HG03378 (cell line): Measurements from ENCODE around the gene PALD1.

ENCODE experiments used
- ATAC-seq: cut with Tn5 transposase; IDR thresholded peaks from one replicate; pipeline ENCODE4 v1.9.1; 2021; ENCODE audit warnings: mild to moderate bottlenecking, moderate library complexity; ENCODE audit not compliant: unreplicated experiment

Gene PALD1

DNA sequence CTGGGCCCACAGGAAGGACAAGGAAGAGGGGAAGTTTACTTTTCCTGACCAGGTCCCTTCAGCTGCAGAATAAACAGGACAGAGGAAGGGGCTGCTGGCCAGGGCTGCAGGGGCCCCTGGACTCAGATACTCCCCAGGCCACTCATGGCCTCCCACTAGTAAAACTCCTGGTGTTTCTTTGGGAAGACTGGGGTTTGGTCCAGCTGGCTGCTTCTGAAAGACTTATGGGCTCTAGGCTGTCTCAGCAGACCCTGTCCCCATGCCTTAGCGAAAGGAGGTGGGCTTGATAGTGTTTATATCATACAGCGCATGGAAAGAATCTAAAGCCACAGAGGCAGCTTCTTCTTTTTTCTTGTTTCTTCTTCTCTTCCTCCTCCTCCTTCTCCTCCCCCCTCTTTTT is 56.4 kb downstream of the PALD1 start:
- no peak for ATAC-seq

DNA sequence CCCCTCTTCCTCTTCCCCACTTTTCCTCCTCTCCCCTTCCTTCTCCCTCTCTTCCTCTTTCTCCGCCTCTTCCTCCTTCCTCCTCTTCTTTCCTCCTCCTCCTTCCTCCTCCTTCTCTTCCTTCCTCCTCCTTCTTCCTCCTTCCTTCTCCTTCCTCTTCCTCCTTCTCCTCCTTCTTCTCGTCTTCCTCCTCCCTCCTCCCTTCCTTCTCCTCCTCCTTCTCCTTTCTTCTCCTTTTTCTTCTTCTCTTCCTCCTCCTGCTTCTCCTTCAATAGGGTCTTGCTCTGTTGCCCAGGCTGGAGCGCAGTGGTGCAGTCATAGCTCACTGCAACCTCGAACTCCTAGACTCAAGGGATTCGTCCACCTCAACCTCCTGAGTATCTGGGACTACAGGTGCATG is 56.9 kb downstream of the PALD1 start:
- ATAC-seq = no peak

DNA sequence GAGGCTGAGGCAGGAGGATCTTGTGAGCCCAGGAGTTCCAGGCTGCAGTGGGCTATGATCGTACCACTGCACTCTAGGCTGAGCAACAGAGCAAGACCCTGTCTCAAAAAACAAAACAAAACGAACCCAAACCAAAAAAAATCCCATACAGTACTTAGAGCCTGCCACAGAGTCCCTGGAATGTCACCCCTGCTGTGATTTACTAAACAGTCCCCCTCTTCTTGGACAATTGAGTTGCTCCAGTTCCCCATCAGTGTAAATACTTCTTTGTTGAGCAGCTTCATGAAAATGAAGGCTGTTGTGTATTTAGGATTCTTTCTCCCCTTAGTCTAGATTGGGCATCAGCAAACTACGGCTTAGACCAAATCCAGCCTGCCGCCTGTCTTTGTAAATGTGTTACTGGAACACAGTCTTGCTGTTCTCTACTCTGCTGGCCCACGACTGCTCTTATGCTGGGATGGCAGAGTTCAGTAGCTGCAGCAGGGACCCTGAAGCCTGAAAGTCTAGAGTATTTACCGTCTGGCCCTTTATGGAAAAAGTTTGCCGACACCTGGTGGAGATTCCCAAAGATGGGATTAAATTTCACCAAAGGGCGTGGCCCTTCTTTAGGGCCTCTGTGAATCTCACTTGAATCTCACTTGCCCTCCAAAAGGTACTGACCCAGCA is 57.8 kb downstream of the PALD1 start:
- no peak for ATAC-seq

DNA sequence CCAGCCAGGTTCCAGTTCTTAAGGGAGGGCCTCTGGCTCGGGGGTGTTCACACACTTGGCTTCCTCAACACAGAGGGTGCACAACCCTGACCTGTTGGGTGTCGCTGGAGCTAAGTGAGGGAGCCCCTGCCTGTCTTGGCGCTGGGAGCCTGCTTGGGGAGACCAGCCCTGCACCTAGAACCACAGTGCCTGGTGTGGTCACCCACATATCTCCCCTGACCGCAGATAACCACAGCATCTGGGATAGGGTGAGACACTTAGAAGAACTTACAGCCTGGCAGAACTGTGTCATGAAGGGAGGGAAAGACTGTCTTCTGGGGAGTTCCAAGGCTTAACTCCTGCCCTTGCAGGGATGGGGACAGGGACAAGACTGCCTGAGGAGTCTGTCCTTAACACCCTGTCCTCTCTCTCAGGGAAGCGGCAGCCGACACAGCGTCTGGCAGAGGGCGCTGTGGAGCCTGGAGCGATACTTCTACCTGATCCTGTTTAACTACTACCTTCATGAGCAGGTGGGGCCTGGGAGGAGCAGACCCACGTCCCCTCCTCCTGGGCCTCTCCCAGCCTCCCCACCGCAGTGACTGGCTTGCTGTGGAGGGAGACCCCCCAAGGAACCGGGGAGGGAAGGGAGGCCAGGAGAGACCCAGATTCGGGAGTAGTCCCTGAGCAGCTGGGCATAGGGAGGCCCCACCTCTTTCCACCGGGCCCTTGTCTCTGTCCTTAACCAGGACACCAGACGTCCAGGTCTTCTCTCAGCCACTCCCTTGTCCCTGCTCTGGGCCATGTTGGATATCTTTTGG is 59.0 kb downstream of the PALD1 start:
- no peak for ATAC-seq

DNA sequence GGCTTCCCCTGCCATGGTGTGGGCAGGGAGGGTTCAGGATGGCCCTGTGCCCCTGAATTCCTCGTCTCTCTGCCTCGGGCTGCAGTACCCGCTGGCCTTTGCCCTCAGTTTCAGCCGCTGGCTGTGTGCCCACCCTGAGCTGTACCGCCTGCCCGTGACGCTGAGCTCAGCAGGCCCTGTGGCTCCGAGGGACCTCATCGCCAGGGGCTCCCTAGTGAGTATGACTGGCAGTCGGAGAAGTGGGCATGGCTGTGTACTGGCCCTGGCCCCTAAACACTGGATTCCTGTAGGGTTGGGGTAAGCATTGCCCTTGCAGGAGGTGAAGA is 59.6 kb downstream of the PALD1 start:
- ATAC-seq = no peak

DNA sequence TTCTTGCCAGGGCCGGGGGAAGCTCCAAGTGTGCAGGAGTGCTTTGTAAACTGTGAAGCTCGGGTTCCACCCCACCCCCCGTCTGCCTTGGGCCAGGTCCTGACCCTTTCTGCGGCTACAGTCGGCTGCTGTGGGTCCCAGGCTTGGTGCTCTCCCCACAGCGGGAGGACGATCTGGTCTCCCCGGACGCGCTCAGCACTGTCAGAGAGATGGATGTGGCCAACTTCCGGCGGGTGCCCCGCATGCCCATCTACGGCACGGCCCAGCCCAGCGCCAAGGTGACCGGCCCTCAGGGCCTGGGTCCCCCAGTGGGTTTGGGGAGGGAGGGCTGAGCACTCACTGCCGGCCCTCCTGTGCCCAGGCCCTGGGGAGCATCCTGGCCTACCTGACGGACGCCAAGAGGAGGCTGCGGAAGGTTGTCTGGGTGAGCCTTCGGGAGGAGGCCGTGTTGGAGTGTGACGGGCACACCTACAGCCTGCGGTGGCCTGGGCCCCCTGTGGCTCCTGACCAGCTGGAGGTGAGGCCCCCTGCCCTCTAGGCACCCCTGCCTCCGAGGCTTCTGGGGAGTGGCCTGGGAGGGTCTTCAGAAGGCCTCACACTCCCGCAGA is 60.3 kb downstream of the PALD1 start:
- no peak for ATAC-seq

DNA sequence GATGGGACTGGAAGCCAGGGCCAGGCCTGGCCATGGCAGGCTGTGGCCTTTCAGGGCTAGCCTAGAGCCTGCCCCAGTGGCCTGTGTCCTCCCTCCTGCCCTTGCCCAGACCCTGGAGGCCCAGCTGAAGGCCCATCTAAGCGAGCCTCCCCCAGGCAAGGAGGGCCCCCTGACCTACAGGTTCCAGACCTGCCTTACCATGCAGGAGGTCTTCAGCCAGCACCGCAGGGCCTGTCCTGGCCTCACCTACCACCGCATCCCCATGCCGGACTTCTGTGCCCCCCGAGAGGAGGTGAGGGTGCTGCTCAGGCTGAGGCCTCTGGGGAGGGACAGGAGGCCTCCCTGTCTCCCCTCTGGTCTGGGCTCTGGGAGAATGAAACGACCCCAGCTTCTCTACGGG is 60.9 kb downstream of the PALD1 start:
- ATAC-seq = no peak

DNA sequence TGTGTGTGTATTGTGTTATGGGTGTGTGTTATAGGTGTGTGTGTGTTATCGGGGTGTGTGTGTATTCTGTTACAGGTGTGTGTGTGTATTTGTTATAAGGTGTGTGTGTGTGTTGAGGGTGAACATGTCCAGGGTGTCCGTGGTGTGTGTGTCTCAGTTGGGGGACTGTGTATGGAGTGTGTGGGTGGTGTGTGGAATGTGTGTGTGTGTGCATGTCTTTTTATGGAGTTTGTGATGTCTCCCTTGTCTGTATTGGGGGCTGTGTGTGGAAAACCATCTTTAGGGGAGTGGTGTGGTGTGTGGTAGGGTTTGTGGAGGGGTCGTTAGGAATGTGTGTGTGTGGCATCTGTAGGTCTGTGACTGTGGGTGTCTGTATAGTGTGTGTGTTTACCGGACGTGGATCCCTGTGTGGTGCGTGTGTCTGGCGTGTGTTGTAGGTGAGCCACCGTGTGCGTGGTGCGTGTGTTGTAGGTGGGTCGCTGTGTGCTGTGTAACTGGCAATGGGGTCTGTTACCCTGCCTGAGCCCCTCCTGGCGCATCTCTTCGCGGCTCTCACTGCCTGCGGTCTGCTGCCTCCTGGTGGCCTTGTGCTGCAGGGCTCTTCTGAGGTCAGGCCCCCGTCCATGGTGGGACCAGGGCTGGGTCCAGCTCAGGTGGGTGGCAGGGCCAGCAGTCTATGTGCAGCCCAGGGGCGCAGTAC is 61.7 kb downstream of the PALD1 start:
- no peak for ATAC-seq

DNA sequence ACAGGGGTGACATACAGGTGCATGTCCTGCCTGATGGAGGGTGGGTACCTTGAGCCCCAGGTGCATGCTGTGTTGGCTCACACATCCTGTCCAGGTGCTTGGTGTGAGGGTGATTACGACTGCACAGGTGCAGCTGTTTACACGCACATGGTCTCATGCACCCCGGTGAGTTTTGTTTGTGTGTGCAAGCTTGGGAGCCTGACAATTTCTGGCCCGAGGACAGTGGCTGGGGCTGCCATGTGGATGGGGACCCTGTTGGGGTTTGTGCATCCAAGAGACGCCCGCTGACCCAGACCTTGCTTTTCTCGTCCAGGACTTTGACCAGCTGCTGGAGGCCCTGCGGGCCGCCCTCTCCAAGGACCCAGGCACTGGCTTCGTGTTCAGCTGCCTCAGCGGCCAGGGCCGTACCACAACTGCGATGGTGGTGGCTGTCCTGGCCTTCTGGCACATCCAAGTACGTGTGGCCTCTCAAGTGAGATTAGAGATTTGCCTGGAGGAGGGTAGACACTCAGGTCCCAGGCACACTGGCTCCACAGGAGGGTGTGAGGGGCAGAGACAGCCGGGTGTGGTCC is 62.3 kb downstream of the PALD1 start:
- ATAC-seq = no peak

DNA sequence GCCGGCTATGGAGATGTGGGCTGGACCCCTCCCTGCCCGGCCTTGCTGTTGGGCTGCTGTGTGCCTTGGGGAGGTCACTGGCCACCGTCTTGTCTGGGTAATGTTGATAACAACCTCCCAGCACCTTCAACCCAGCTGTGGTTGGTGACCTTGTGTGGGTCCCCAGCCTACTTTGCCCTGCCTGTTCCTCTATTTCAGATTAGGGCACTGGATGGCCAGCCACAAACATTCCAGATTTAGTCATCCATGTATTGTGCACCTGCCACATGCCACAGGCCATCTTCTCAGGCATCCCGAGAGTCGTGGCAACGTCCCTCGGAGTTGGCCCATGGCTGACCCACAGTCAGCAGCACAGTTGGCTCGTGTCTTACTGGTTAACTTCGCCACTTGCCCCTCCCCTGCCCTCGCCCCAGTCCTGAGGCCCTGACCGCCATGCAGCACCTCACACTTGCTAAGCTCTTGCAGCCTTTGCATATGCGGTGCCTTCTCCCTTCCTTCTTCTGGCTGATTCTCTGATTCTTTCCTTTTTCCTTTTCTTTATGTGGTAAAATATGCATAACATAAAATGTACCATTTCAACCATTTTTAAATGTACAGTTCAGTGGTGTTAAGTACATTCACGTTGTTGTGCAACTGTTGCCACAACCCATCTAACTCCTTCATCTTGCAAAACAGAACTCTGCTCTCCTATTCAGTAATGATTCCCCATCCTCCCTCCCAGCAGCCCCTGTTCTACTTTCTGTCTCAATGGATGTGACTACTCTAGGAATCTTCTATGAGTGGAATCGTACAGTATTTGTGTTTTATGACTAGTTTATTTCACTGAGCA is 63.4 kb downstream of the PALD1 start:
- ATAC-seq = no peak

DNA sequence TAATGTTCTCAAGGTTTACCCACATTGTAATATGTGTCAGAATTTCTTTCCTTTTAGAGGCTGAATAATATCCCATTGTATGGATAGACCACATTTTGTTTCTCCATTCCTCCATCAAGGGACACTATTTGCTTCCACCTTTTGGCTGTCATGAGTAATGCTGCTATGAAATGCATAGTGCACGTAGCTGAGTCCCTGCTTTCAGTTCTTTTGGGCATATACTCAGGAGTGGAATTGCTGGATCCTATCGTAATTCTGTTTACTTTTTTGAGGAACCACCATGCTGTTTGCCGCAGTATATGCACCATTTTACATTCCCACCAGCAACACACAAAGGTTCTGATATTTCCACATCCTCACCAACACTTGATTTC is 64.0 kb downstream of the PALD1 start:
- no peak for ATAC-seq

DNA sequence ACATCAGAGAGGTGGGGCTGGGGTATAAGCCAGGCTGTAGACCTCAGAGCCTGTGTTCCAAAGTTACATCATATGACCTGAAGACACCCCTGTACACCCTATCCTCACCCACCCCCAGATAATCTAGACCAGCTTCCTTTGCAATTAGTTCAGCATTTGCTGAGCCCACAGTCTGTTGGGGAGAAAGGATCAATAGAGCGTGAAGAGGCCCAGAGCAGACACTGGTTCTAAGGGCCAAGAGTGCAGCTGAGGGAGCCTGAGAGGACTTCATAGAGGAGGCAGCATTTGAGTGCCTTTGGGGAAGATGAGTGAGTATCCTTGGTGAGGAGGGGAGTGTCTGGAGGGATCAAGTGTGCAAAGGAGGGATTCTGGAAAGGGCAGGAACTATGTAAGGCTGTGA is 65.3 kb downstream of the PALD1 start:
- no peak for ATAC-seq

DNA sequence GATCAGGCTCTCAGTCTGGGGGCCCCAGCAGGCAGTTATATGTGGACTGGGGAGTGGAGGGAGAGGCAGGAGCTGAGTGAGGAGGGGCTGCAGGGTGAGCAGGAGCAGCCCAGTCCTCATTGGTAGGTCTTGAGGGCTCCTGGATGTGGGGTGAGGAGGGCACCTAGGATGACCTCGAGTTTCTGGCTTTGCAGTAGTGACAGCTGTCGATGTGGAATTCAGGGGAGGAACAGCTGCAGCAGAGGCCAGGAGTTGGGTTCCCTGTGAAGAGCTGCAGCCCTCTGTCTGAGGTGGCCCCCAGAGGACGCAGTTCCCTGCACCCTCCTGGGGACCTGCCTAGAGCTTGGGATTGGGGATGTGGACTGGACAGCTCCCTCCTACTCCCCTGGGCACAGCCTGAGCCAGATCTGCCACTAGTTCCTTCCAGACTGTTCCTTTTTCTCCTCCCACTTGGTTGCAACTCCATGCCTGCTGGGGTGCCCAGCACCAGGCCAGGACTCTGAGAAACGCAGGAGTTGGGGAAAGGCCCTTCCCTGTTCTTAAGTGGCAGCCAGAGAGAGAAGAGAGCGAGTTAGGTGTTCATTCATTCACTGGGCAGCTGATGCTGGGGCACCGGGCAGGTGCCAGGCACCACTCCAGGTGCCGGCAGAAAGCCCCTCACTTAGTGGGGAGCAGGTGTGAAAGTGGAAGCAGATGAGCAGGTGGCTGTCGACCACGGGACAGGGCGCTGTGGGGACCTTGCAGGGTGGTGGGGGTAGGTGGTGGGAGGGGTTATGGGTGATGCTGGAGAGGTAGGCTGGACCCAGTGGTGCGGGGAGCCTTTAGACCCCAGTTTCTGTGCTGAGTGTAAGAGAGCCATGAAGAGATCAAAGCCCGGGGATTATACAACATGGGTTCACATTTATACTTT is 66.1 kb downstream of the PALD1 start:
- no peak for ATAC-seq

DNA sequence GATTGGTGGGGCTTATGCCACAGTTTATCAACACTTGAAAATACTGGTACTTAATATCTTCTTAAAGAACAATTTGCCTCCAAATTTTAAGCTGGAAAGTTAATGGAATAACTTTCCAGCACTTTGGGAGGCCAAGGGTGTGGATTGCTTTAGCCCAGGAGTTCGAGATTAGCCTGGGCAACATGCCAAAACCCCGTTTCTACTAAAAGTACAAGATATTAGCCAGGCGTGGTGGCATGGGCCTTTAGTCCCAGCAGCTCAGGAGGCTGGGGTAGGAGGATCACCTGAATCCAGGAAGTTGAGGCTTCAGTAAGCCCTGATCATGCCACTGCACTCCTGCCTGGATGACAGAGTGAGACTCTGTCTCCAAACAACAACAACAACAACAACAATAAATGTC is 68.0 kb downstream of the PALD1 start:
- ATAC-seq = no peak

DNA sequence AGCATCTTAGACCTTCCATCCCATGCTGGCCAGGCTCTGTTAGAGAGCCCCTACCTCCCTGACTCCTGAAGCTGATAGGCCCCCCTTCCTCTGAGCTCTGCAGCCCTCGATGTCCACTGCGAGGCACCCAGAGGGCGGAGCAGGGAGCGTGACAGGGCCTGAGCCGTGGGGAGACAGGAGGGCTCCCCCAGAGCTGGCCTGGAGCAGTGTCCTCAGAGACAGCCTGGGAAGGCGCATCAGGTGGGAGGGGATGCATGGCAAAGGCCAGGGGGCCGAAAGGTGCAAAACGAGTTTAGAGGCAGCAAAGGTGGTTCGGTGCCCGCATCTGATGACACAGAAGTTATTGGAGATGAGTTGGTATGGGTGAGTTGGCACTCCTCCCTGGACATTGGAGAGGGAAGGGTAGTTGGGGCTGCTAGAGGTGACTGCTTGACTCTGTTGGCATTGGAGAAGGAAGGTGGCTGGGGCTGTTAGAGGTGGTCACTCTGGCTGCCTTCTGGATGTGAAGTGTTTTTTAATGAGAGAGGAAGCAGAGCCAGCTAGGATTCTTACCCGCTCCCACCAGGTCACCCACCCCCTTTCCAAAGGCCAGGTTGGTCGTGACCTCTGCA is 70.9 kb downstream of the PALD1 start:
- ATAC-seq = no peak

DNA sequence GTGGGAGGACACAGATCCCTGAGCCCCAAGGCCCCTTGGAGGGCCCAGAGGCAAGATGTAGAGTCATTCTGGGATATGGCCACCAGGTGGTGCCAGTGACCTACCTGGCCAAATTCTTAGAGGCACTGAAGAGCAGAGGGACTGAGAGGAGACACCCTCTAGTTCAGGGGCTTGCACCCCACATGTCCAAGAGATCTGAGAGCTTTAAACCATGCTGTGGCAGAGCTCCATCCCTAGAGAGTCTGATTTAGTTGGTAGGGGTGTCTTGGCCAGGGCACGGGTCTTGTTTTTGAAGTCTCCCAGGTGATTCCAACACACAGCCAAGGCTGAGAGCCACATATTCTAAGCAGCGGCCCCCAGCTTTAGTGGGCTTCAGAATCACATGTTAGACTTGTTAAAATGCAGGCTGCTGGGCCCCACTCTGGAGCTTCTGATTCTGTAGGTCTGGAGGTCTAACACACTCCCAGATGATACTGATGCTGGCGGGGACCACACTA is 71.4 kb downstream of the PALD1 start:
- ATAC-seq = no peak

DNA sequence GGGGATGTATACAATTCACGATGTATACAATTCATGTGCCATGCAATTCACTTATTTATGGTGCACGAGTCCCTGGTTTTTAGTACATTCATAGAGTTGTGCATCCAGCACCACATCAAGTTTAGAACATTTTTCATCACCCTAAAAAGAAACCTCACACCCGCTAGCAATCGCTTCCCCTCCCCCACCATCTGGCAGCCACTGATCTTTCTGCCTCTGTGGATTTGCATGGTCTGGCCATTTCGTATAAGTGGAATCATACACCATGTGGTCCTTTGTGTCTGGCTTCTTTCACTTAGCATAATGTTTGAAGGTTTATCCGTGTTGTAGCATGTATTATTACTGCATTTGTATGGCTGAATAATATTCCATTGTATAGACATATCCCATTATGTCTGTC is 71.9 kb downstream of the PALD1 start:
- ATAC-seq = no peak

DNA sequence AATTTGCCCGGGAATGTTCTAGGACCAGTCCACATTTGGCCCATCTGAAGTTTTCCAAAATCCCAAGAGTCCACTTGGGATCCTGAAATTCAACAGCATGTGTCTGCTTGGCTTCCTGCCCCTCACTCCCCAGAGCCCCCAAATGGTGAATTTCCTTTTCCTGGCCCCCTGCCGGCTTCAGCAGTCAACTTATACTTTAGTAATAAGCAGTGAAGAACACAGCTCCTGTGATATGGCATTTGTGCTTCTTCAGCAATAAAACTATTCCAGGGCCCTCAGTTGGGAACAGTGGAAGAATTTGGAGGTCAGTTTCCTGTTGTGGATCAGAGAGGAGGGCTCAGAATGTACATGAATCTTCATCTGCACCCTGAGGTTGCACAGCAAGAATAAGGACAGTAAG is 72.9 kb downstream of the PALD1 start:
- no peak for ATAC-seq

DNA sequence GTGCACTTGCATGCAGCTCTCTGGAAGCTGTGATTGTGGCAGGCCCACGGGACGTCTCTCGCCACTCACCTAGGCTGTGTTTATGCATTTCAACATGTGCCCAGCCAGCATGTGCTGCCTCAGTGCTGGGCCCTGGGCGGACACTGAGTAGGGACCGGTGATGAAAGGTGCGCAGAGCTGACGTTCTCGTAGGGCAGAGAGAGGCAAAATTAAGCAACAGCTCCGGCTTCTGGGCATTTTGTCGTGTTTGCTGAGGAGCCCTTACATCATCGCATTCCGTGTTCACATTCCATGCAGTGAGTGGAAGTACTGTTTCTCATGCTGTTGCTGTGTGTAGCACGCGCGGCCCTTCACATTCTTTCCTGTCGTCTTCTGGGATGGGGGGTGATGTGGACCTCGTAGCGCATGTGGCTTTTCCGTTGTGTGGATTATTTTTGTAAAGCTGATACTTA is 73.4 kb downstream of the PALD1 start:
- ATAC-seq = no peak
